Type B pancreatic cell (in vitro differentiated cells): ENCODE measurements around the gene KIF26B. TPM values are rescaled to one million over a fixed set of nuclear protein-coding genes. Genes with fewer than 3 reads are reported as not detected.

ENCODE experiments used
- DNase-seq: peaks from one replicate; pipeline ENCODE4 v3.0.0; 2021; ENCODE audit warnings: mixed read lengths; ENCODE audit not compliant: unreplicated experiment; ENCODE audit errors: extremely low spot score
- H3K27ac Mint-ChIP-seq: 2 replicates; pipeline ENCODE4 v1.8.0; 2021; ENCODE audit warnings: mild to moderate bottlenecking, mixed read lengths
- H3K27me3 Mint-ChIP-seq: 2 replicates; pipeline ENCODE4 v1.8.0; 2021; ENCODE audit warnings: mixed read lengths
- H3K36me3 Mint-ChIP-seq: 2 replicates; pipeline ENCODE4 v1.8.0; 2021; ENCODE audit warnings: mixed read lengths
- H3K4me1 Mint-ChIP-seq: one replicate; pipeline ENCODE4 v1.8.0; 2021; ENCODE audit warnings: mixed read lengths; ENCODE audit not compliant: unreplicated experiment
- H3K4me3 Mint-ChIP-seq: 2 replicates; pipeline ENCODE4 v1.8.0; 2021; ENCODE audit warnings: mild to moderate bottlenecking, mixed read lengths
- H3K9me3 Mint-ChIP-seq: 2 replicates; pipeline ENCODE4 v1.8.0; 2021; ENCODE audit warnings: mixed read lengths
- CTCF ChIP-seq: fragments of 200-600 bp; sonication (generic); conservative IDR thresholded peaks from 2 replicates; pipeline ENCODE4 v1.5.0; 2021; ENCODE audit warnings: antibody characterized with exemption, mild to moderate bottlenecking
- total RNA-seq: library from RNA; stranded (reverse); gene quantifications from 2 replicates; pipeline ENCODE4 v1.2.1, GENCODE V29; 2021; ENCODE audit warnings: low replicate concordance

KIF26B gene
- total RNA-seq, 1 donor from 2014 or later = 22.1 TPM

DNA sequence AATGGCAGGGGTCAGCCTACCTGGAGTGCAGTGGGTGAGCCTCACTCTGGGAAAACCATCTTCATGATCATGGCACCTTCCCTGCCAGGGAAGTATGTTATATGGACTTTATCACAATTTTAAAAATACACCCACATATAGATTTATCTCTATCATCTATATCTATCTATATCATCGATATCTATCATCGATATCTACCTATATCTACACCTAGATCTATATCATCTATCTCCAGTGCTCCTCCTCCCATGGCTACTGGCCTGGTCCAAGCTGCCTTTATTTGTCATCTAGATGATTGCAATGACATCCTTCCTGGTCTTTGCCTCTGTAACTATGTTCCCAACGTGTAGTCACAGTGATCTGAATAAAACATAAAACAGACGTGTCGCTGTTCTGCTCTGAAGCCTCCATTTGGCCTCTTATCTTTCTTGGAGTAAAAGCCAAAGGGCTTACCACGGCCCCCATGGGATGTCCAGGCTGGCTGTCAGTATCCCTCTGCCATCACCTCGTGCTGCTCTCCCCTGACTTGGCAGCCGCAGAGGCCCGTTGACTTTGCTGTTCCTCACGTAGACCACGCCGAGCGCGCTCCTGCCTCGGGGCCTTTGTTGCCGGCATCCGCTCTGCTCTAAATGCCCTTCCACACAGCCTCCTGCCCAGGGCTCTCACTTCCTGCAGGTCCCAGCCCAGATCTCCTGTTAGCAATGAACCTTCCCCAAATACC, 20.6 kb upstream of the KIF26B start:
- TF ChIP-seq CTCF = no peak
- Mint-ChIP-seq H3K4me3 (no peak overlapping the region), H3K9me3 (no peaks in the 10 kb centered on the region), H3K27me3 (peaks cover 22% of the 10 kb centered on the region), H3K36me3 (no peaks in the 10 kb centered on the region), H3K4me1 (peaks cover 7% of the 10 kb centered on the region), H3K27ac (no peak overlapping the region)
- no peak for DNase-seq

- no peaks in the 10 kb centered on the region for H3K9me3 Mint-ChIP-seq
- no peak for DNase-seq
- H3K4me1 Mint-ChIP-seq = no peaks in the 10 kb centered on the region
- H3K4me3 Mint-ChIP-seq = no peak overlapping the region
- peaks cover 24% of the 10 kb centered on the region for H3K27me3 Mint-ChIP-seq
- no peak overlapping the region for H3K27ac Mint-ChIP-seq
- H3K36me3 Mint-ChIP-seq = no peaks in the 10 kb centered on the region
- no peak for TF ChIP-seq CTCF
Observed at GRCh38 chr1:245142171-245142798, 12.5 kb upstream of the KIF26B start.

GRCh38 chr1:245142976-245143375, 11.8 kb upstream of the KIF26B start:
- no peak overlapping the region for H3K4me3 Mint-ChIP-seq
- no peaks in the 10 kb centered on the region for H3K9me3 Mint-ChIP-seq
- no peaks in the 10 kb centered on the region for H3K4me1 Mint-ChIP-seq
- no peak for TF ChIP-seq CTCF
- no peak for DNase-seq
- no peaks in the 10 kb centered on the region for H3K36me3 Mint-ChIP-seq
- H3K27me3 Mint-ChIP-seq = peaks cover 24% of the 10 kb centered on the region
- no peak overlapping the region for H3K27ac Mint-ChIP-seq

- H3K4me3 Mint-ChIP-seq = no peak overlapping the region
- H3K9me3 Mint-ChIP-seq = no peaks in the 10 kb centered on the region
- H3K4me1 Mint-ChIP-seq = no peaks in the 10 kb centered on the region
- DNase-seq = no peak
- H3K27me3 Mint-ChIP-seq = peaks cover 28% of the 10 kb centered on the region
- H3K36me3 Mint-ChIP-seq = no peaks in the 10 kb centered on the region
- no peak for TF ChIP-seq CTCF
- no peak overlapping the region for H3K27ac Mint-ChIP-seq
Observed at GRCh38 chr1:245143849-245144248, 10.9 kb upstream of the KIF26B start.

GRCh38 chr1:245148069-245148468, 6.7 kb upstream of the KIF26B start:
- no peaks in the 10 kb centered on the region for H3K36me3 Mint-ChIP-seq
- H3K27ac Mint-ChIP-seq = no peak overlapping the region
- H3K27me3 Mint-ChIP-seq = peaks cover 49% of the 10 kb centered on the region
- H3K4me3 Mint-ChIP-seq = no peak overlapping the region
- DNase-seq = no peak
- no peak for TF ChIP-seq CTCF
- H3K9me3 Mint-ChIP-seq = no peaks in the 10 kb centered on the region
- no peaks in the 10 kb centered on the region for H3K4me1 Mint-ChIP-seq
